Glutamatergic neuron (in vitro differentiated cells): Measurements from ENCODE around the gene FEZF2. TPM values are rescaled to one million over a fixed set of nuclear protein-coding genes. Genes with fewer than 3 reads are reported as not detected.
A peak's percentile ranks its signal among the peaks of the same experiment; 100 is the strongest.

Experiments used
- DNase-seq: peaks from one replicate; pipeline ENCODE4 v3.0.0; 2022
- H3K27ac Mint-ChIP-seq: one replicate; pipeline ENCODE4 v1.8.0; 2020; ENCODE audit warnings: mild to moderate bottlenecking, mixed read lengths, inconsistent platforms; ENCODE audit not compliant: unreplicated experiment
- H3K27me3 Mint-ChIP-seq: one replicate; pipeline ENCODE4 v1.8.0; 2020; ENCODE audit warnings: mild to moderate bottlenecking, moderate library complexity, mixed read lengths, inconsistent platforms; ENCODE audit not compliant: unreplicated experiment
- H3K36me3 Mint-ChIP-seq: one replicate; pipeline ENCODE4 v1.8.0; 2020; ENCODE audit warnings: mild to moderate bottlenecking, mixed read lengths, inconsistent platforms; ENCODE audit not compliant: unreplicated experiment
- H3K4me1 Mint-ChIP-seq: one replicate; pipeline ENCODE4 v1.8.0; 2020; ENCODE audit warnings: mild to moderate bottlenecking, low read depth, mixed read lengths, inconsistent platforms; ENCODE audit not compliant: unreplicated experiment
- H3K4me3 Mint-ChIP-seq: one replicate; pipeline ENCODE4 v1.8.0; 2020; ENCODE audit warnings: mild to moderate bottlenecking, mixed read lengths, inconsistent platforms; ENCODE audit not compliant: unreplicated experiment
- H3K9me3 Mint-ChIP-seq: one replicate; pipeline ENCODE4 v1.8.0; 2020; ENCODE audit warnings: mild to moderate bottlenecking, moderate library complexity, mixed read lengths, inconsistent platforms; ENCODE audit not compliant: unreplicated experiment
- CTCF ChIP-seq: fragments of 200-600 bp; sonication (generic); IDR thresholded peaks from one replicate; pipeline ENCODE4 v1.5.0; 2021; ENCODE audit not compliant: partially characterized antibody, unreplicated experiment
- total RNA-seq: library from RNA; stranded (reverse); fragmentation: NEBNext Ultra II Directional; extraction: Animal tissue kit (Norgen Biotek cat#: 25700); gene quantifications from one replicate; pipeline ENCODE4 v1.2.1, GENCODE V29; 2021; ENCODE audit not compliant: unreplicated experiment

FEZF2 gene
- total RNA-seq, 1 donor from 2014 or later, result 0.49 TPM

GRCh38 chr3:62374341-62375218, 1.2 kb upstream of the FEZF2 start:
- no peak for DNase-seq
- Mint-ChIP-seq H3K27ac (no peak overlapping the region), H3K27me3 (peaks cover 52% of the 10 kb centered on the region), H3K9me3 (peaks cover 17% of the 10 kb centered on the region), H3K4me3 (peak overlapping the region; percentile 62), H3K36me3 (no peaks in the 10 kb centered on the region), H3K4me1 (peaks cover 35% of the 10 kb centered on the region)
- TF ChIP-seq CTCF, result no peak

GRCh38 chr3:62373714-62374333, 474 bp upstream of the FEZF2 start:
- DNase-seq, result no peak
- H3K9me3 Mint-ChIP-seq, result peaks cover 17% of the 10 kb centered on the region
- H3K27ac Mint-ChIP-seq, result no peak overlapping the region
- no peaks in the 10 kb centered on the region for H3K36me3 Mint-ChIP-seq
- peaks cover 51% of the 10 kb centered on the region for H3K27me3 Mint-ChIP-seq
- H3K4me3 Mint-ChIP-seq, result peak overlapping the region; percentile 62
- no peak for TF ChIP-seq CTCF
- peaks cover 28% of the 10 kb centered on the region for H3K4me1 Mint-ChIP-seq

- Mint-ChIP-seq H3K4me1 (peaks cover 30% of the 10 kb centered on the region), H3K4me3 (peak overlapping the region; percentile 34), H3K9me3 (peaks cover 15% of the 10 kb centered on the region), H3K27me3 (peaks cover 57% of the 10 kb centered on the region), H3K36me3 (no peaks in the 10 kb centered on the region), H3K27ac (no peak overlapping the region)
- peak; percentile 46 for DNase-seq
- TF ChIP-seq CTCF, result no peak
Measured at GRCh38 chr3:62372621-62373041, 719 bp downstream of the FEZF2 start.

- Mint-ChIP-seq H3K4me3 (no peak overlapping the region), H3K27ac (no peak overlapping the region), H3K27me3 (peaks cover 55% of the 10 kb centered on the region), H3K4me1 (peaks cover 28% of the 10 kb centered on the region), H3K9me3 (peaks cover 12% of the 10 kb centered on the region), H3K36me3 (no peaks in the 10 kb centered on the region)
- DNase-seq, result peak; percentile 37
- no peak for TF ChIP-seq CTCF
Measured at GRCh38 chr3:62371720-62372591, 1.4 kb downstream of the FEZF2 start.
